Thyroid gland (tissue), 4 donors: ENCODE measurements around the gene SLCO4A1. TPM values are rescaled to one million over a fixed set of nuclear protein-coding genes. Genes with fewer than 3 reads are reported as not detected.

Source experiments
- DNase-seq, 2 donors: peaks; one replicate each; pipeline ENCODE4 v3.0.0-alpha.2; 2019
- H3K27ac ChIP-seq, 3 donors: fragments of 200-600 bp; sonication (generic); 1 replicate in 2 of 3; 2 replicates in 1 of 3; pipeline ENCODE4 v1.5.1; 2016 to 2019; ENCODE audit warnings: mild to moderate bottlenecking in 1 of 3, moderate library complexity in 1 of 3
- H3K27me3 ChIP-seq: fragments of 200-600 bp; sonication (generic); one replicate; pipeline ENCODE4 v1.5.1; 2019
- H3K36me3 ChIP-seq, 2 donors: fragments of 200-600 bp; sonication (generic); one replicate each; pipeline ENCODE4 v1.5.1; 2016 to 2019
- H3K4me1 ChIP-seq, 2 donors: fragments of 200-600 bp; sonication (generic); one replicate each; pipeline ENCODE4 v1.5.1; 2017 to 2019
- H3K4me3 ChIP-seq, 3 donors: fragments of 200-600 bp; sonication (generic); replicated peaks in 1 of 3; 1 replicate in 2 of 3; 2 replicates in 1 of 3; pipeline ENCODE4 v1.5.1; 2016; ENCODE audit warnings: mild to moderate bottlenecking in 1 of 3
- H3K9me3 ChIP-seq: fragments of 200-600 bp; sonication (generic); one replicate; pipeline ENCODE4 v1.5.1; 2017
- CTCF ChIP-seq, 6 experiments: fragments of 200-600 bp in 3 of 6; fragments of 450-650 bp in 3 of 6; sonication (generic) in 3 of 6; IDR thresholded peaks; one replicate each; pipeline ENCODE4 v1.5.1; 2016 to 2019; ENCODE audit warnings: antibody characterized with exemption in 6 of 6, mild to moderate bottlenecking in 2 of 6, inconsistent platforms in 1 of 6, moderate library complexity in 1 of 6
- POLR2A ChIP-seq, 2 donors: fragments of 450-650 bp; IDR thresholded peaks; one replicate each; pipeline ENCODE4 v1.6.1; 2017; ENCODE audit warnings: antibody characterized with exemption in 2 of 2, mild to moderate bottlenecking in 2 of 2, moderate library complexity in 1 of 2
- WGBS, 2 donors: methylation state at CpG; one replicate each; pipeline ENCODE4 v1.1.5; 2017; 5-methylcytosine and 5-hydroxymethylcytosine counted together
- intact Hi-C: fragments of 100-400 bp; cut with DNase I; formaldehyde crosslinking; loops from one replicate; pipeline ENCODE4 v1.15.1; 2023
- total RNA-seq, 4 donors: library from RNA; depleted of rRNA; stranded (reverse); fragments of >200 nt; gene quantifications; one replicate each; pipeline ENCODE4 v1.2.3, GENCODE V29; 2016

The SLCO4A1 gene
- total RNA-seq, 4 donors from 2014 or later = 5.3 to 18.3 (median 6.7) TPM

GRCh38 chr20:62638055-62638570, 4.2 kb upstream of the SLCO4A1 start:
- no peak overlapping the region for H3K27ac ChIP-seq
- WGBS, 2 donors = 73 to 75% methylated on average over 12 of the region's 12 CpGs
- H3K27me3 ChIP-seq = peaks cover 9% of the 10 kb centered on the region
- DNase-seq = no peak
- no peak overlapping the region for H3K4me3 ChIP-seq
- TF ChIP-seq POLR2A (IDR thresholded peaks at IDR 0.05) (no peak), CTCF (IDR thresholded peaks at IDR 0.05) (no peak)
- H3K36me3 ChIP-seq = no peaks in the 10 kb centered on the region
- intact Hi-C loops = no loop called here
- H3K4me1 ChIP-seq = peaks cover 14 to 15% of the 10 kb centered on the region in 2 donors
- no peaks in the 10 kb centered on the region for H3K9me3 ChIP-seq

GRCh38 chr20:62638679-62639406, 3.5 kb upstream of the SLCO4A1 start:
- Histone ChIP-seq H3K4me3 (no peak overlapping the region), H3K4me1 (peaks cover 16 to 17% of the 10 kb centered on the region in 2 donors), H3K36me3 (no peaks in the 10 kb centered on the region), H3K27ac (no peak overlapping the region), H3K9me3 (no peaks in the 10 kb centered on the region), H3K27me3 (peaks cover 9% of the 10 kb centered on the region)
- WGBS, 2 donors = 73 to 80% methylated on average over 22 to 23 of the region's 23 CpGs
- no peak for DNase-seq
- intact Hi-C loops = no loop called here
- TF ChIP-seq CTCF (IDR thresholded peaks at IDR 0.05) (no peak), POLR2A (IDR thresholded peaks at IDR 0.05) (no peak)

GRCh38 chr20:62639765-62640164, 2.5 kb upstream of the SLCO4A1 start:
- Histone ChIP-seq H3K27me3 (peaks cover 9% of the 10 kb centered on the region), H3K4me1 (peaks cover 16 to 17% of the 10 kb centered on the region in 2 donors), H3K4me3 (no peak overlapping the region), H3K36me3 (no peaks in the 10 kb centered on the region), H3K9me3 (no peaks in the 10 kb centered on the region), H3K27ac (no peak overlapping the region)
- 83 to 90% methylated on average over 9 of the region's 9 CpGs for WGBS, 2 donors
- no peak for TF ChIP-seq POLR2A (IDR thresholded peaks at IDR 0.05)
- TF ChIP-seq CTCF (IDR thresholded peaks at IDR 0.05) = no peak
- DNase-seq = no peak
- intact Hi-C loops = no loop called here

GRCh38 chr20:62640870-62641269, 1.4 kb upstream of the SLCO4A1 start:
- intact Hi-C loops = no loop called here
- Histone ChIP-seq H3K36me3 (no peaks in the 10 kb centered on the region), H3K27ac (no peak overlapping the region), H3K9me3 (no peaks in the 10 kb centered on the region), H3K4me3 (no peak overlapping the region), H3K27me3 (peaks cover 9% of the 10 kb centered on the region), H3K4me1 (peaks cover 16 to 17% of the 10 kb centered on the region in 2 donors)
- no peak for TF ChIP-seq CTCF (IDR thresholded peaks at IDR 0.05)
- TF ChIP-seq POLR2A (IDR thresholded peaks at IDR 0.05) = no peak
- DNase-seq = no peak
- 83 to 92% methylated on average over 7 to 8 of the region's 9 CpGs for WGBS, 2 donors

- intact Hi-C loops = no loop called here
Measured at GRCh38 chr20:62641321-62642050, 817 bp upstream of the SLCO4A1 start.

More at GRCh38 chr20:62641321-62642050, 817 bp upstream of the SLCO4A1 start:
- Histone ChIP-seq H3K36me3 (no peaks in the 10 kb centered on the region), H3K4me1 (peaks cover 16 to 17% of the 10 kb centered on the region in 2 donors), H3K4me3 (peak overlapping the region in 1 of 3 donors; percentile 37), H3K9me3 (no peaks in the 10 kb centered on the region), H3K27me3 (peaks cover 9% of the 10 kb centered on the region), H3K27ac (peak overlapping the region in 1 of 3 donors; percentile 50)
- TF ChIP-seq CTCF (IDR thresholded peaks at IDR 0.05) = no peak
- TF ChIP-seq POLR2A (IDR thresholded peaks at IDR 0.05) = no peak
- 48 to 50% methylated on average over 25 to 28 of the region's 32 CpGs for WGBS, 2 donors
- no peak for DNase-seq
